Adrenal gland (tissue), 12 donors: ENCODE measurements around the gene RABL6. TPM values are rescaled to one million over a fixed set of nuclear protein-coding genes. Genes with fewer than 3 reads are reported as not detected.
"Not testable (repeated sequence)": the region's sequence is repeated elsewhere in the genome, so short reads cannot be mapped to it uniquely, and the experiment has no call there.

Source experiments
- DNase-seq, 7 donors: peaks; one replicate each; pipeline ENCODE4 v3.0.0-alpha.2; 2019 to 2020
- H3K27ac ChIP-seq, 5 donors: fragments of 200-600 bp; sonication (generic) in 4 of 5; 1 replicate in 3 of 5; 2 replicates in 2 of 5; pipeline versions ENCODE4 v1.5.1 to v1.8.0; 2016 to 2020; ENCODE audit warnings: mild to moderate bottlenecking in 1 of 5
- H3K27me3 ChIP-seq: fragments of 200-600 bp; 2 replicates; pipeline ENCODE4 v1.8.0; 2021
- H3K36me3 ChIP-seq, 2 donors: fragments of 200-600 bp; replicated peaks in 1 of 2; 1 replicate in 1 of 2; 2 replicates in 1 of 2; pipeline versions ENCODE4 v1.5.1 to v1.8.0; 2018 to 2022
- H3K4me1 ChIP-seq, 2 donors: fragments of 200-600 bp; replicated peaks in 1 of 2; 1 replicate in 1 of 2; 2 replicates in 1 of 2; pipeline versions ENCODE4 v1.5.1 to v1.8.0; 2018 to 2021
- H3K4me3 ChIP-seq, 4 donors: fragments of 200-600 bp; sonication (generic) in 3 of 4; one replicate each; pipeline ENCODE4 v1.5.1; 2016 to 2018
- H3K9me3 ChIP-seq, 3 donors: fragments of 200-600 bp; sonication (generic) in 1 of 3; replicated peaks in 1 of 3; 1 replicate in 2 of 3; 2 replicates in 1 of 3; pipeline versions ENCODE4 v1.5.1 to v1.8.0; 2016 to 2021
- CTCF ChIP-seq, 6 experiments: fragments of 450-650 bp in 4 of 6; fragments of 200-600 bp in 2 of 6; sonication (generic) in 1 of 6; IDR thresholded peaks; 1 replicate in 5 of 6; 2 replicates in 1 of 6; pipeline versions ENCODE4 v1.5.1 to v1.8.0; 2016 to 2021; ENCODE audit warnings: antibody characterized with exemption in 6 of 6, mild to moderate bottlenecking in 2 of 6, moderate library complexity in 1 of 6
- POLR2A ChIP-seq, 2 donors: fragments of 450-650 bp; IDR thresholded peaks; one replicate each; pipeline ENCODE4 v1.6.1; 2017; ENCODE audit warnings: antibody characterized with exemption in 2 of 2, mild to moderate bottlenecking in 2 of 2, moderate library complexity in 1 of 2
- WGBS, 4 donors: extraction: QIAGEN DNeasy Blood & Tissue Kit in 2 of 4; methylation state at CpG; one replicate each; pipeline versions ENCODE4 v1.1.5 to v1.1.7; 2013 to 2017; 5-methylcytosine and 5-hydroxymethylcytosine counted together
- intact Hi-C, 2 donors: fragments of 100-400 bp; cut with DNase I; formaldehyde crosslinking; loops; one replicate each; pipeline versions ENCODE4 v1.14.1 to v1.15.0; 2022 to 2023
- polyA plus RNA-seq, 3 donors: library from polyadenylated mRNA; stranded (reverse); fragments of 200-250 nt in 2 of 3; fragments of 350-450 nt in 1 of 3; fragmentation: Illumina TruSeq in 1 of 3; extraction: RNeasy Lipid Tissue Mini Kit (QIAGEN cat#74804) in 1 of 3; gene quantifications; one replicate each; pipeline ENCODE4 v1.2.3, GENCODE V29; 2013 to 2014
- total RNA-seq, 9 donors: library from RNA; depleted of rRNA in 4 of 9; stranded (reverse); fragments of >200 nt in 4 of 9; fragments of 120-200 nt in 1 of 9; fragmentation: NEBNext Ultra II Directional in 1 of 9; extraction: Animal tissue kit (Norgen Biotek cat#: 25700) in 1 of 9; gene quantifications; one replicate each; pipeline versions ENCODE4 v1.1.0 to v1.2.4, GENCODE V29; 2013 to 2023
- donor health status: healthy with polysubstance abuse.
- donor health status: Bipolar disorder and iron deficiency.
- donor health status: DM: yes; HTN: yes; CAD: no.
- donor health status: DM: no; HTN: no; CAD: no.
- donor health status: DM: no; HTN: no; CAD: no.
- donor health status: DM: yes; HTN: yes; CAD: no.

RABL6 gene
- total and polyA plus RNA-seq, 12 donors: 20.9 to 150 (median 61.0) TPM

- intact Hi-C loops: loop anchor here (5.0 to 10.0 kb wide), 3 partner anchors 246 to 448 kb away; partner anchors contain the start of genes FUT7 (in 1 of the 2) and SLC34A3 (in 1 of the 2)
- DNase-seq: no peak
- TF ChIP-seq POLR2A (IDR thresholded peaks at IDR 0.05) (no peak), CTCF (IDR thresholded peaks at IDR 0.05) (no peak)
Measured at GRCh38 chr9:136786451-136786850, 21.3 kb upstream of the RABL6 start.

GRCh38 chr9:136786983-136787382 lies 20.8 kb upstream of the RABL6 start:
- DNase-seq, H3K36me3 ChIP-seq, H3K27ac ChIP-seq, H3K27me3 ChIP-seq, H3K4me3 ChIP-seq, H3K9me3 ChIP-seq: not testable (repeated sequence)
- H3K4me1 ChIP-seq: peaks cover 5 to 16% of the 10 kb centered on the region in 2 donors
- intact Hi-C loops: loop anchor here (5.0 to 10.0 kb wide), 3 partner anchors 245 to 448 kb away; partner anchors contain the start of genes FUT7 (in 1 of the 2) and SLC34A3 (in 1 of the 2)
- WGBS, 4 donors: 43 to 50% (median 46%) methylated on average over 4 of the region's 4 CpGs

More at GRCh38 chr9:136786451-136786850, 21.3 kb upstream of the RABL6 start:
- peaks cover 5 to 10% of the 10 kb centered on the region in 2 donors for H3K4me1 ChIP-seq
- H3K9me3 ChIP-seq: no peaks in the 10 kb centered on the region
- WGBS, 4 donors: 65 to 75% (median 71%) methylated on average over 10 of the region's 10 CpGs
- no peaks in the 10 kb centered on the region for H3K27me3 ChIP-seq
- no peaks in the 10 kb centered on the region for H3K36me3 ChIP-seq
- no peak overlapping the region for H3K27ac ChIP-seq
- H3K4me3 ChIP-seq: no peak overlapping the region

GRCh38 chr9:136787690-136788400 lies 19.9 kb upstream of the RABL6 start:
- TF ChIP-seq POLR2A (IDR thresholded peaks at IDR 0.05) (no peak), CTCF (IDR thresholded peaks at IDR 0.05) (peak; percentile 72 to 94 (median 88))
- 16 to 20% (median 17%) methylated on average over 21 of the region's 21 CpGs for WGBS, 4 donors
- DNase-seq: peak; percentile 57 to 85 (median 67)
- no peak overlapping the region for H3K4me3 ChIP-seq
- H3K9me3 ChIP-seq: no peaks in the 10 kb centered on the region
- H3K27me3 ChIP-seq: no peaks in the 10 kb centered on the region
- intact Hi-C loops: loop anchor here (5.0 to 10.0 kb wide), 3 partner anchors 244 to 447 kb away; partner anchors contain the start of genes FUT7 (in 1 of the 2) and SLC34A3 (in 1 of the 2)
- H3K36me3 ChIP-seq: peaks cover 0 to 4% of the 10 kb centered on the region in 2 donors
- peaks cover 5 to 18% of the 10 kb centered on the region in 2 donors for H3K4me1 ChIP-seq
- H3K27ac ChIP-seq: no peak overlapping the region

- DNase-seq: peak in 1 of 7 donors; percentile 54
- peaks cover 5 to 18% of the 10 kb centered on the region in 2 donors for H3K4me1 ChIP-seq
- not testable (repeated sequence) for H3K27ac ChIP-seq, H3K36me3 ChIP-seq, H3K9me3 ChIP-seq, H3K4me3 ChIP-seq, H3K27me3 ChIP-seq
- WGBS, 4 donors: 70 to 82% (median 74%) methylated on average over 25 to 27 of the region's 27 CpGs
- intact Hi-C loops: loop anchor here (5.0 to 10.0 kb wide), 3 partner anchors 243 to 446 kb away; partner anchors contain the start of genes FUT7 (in 1 of the 2) and SLC34A3 (in 1 of the 2)
Measured at GRCh38 chr9:136788644-136789522, 18.9 kb upstream of the RABL6 start.

GRCh38 chr9:136789523-136789937 lies 18.2 kb upstream of the RABL6 start:
- intact Hi-C loops: loop anchor here (5.0 to 10.0 kb wide), 3 partner anchors 243 to 445 kb away; partner anchors contain the start of genes FUT7 (in 1 of the 2) and SLC34A3 (in 1 of the 2)
- TF ChIP-seq CTCF (IDR thresholded peaks at IDR 0.05): no peak
- no peak for TF ChIP-seq POLR2A (IDR thresholded peaks at IDR 0.05)
- Histone ChIP-seq H3K27me3 (no peaks in the 10 kb centered on the region), H3K36me3 (peaks cover 0 to 5% of the 10 kb centered on the region in 2 donors), H3K27ac (no peak overlapping the region), H3K4me1 (peaks cover 5 to 18% of the 10 kb centered on the region in 2 donors), H3K9me3 (no peaks in the 10 kb centered on the region), H3K4me3 (no peak overlapping the region)
- 63 to 79% (median 69%) methylated on average over 3 of the region's 3 CpGs for WGBS, 4 donors
- DNase-seq: no peak
